Stimulated activated CD4-positive, alpha-beta T cell treated with anti-CD3 and anti-CD28 coated beads, Interleukin-12 subunit alpha, Interleukin-12 subunit beta, amount 100 ng/mL, for 4 hours (primary cell): ENCODE data around the gene RAB20.
"Not testable (repeated sequence)": the region's sequence is repeated elsewhere in the genome, so short reads cannot be mapped to it uniquely, and the experiment has no call there.

Source experiments
- DNase-seq: peaks from one replicate; pipeline ENCODE4 v3.0.0-alpha.2; 2020

Gene RAB20

DNA sequence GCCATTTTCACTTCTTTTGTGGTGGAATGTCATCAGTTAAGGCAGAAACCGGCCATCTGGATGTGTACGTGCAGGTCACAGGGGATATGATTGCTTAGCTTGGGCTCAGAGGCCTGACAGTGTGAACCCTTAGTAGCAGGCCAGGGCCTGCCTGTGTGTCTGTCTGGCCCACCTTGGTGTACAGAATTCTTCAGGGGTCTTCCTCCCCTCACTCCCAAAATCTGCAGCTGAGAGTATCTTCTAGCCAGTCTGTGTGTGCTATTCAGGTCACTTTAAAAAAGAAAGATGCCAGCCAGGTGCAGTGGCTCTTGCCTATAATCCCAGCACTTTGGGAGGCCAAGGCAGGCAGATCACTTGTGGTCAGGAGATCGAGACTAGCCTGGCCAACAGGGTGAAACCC is 74.6 kb downstream of the RAB20 start:
- not testable (repeated sequence) for DNase-seq

DNA sequence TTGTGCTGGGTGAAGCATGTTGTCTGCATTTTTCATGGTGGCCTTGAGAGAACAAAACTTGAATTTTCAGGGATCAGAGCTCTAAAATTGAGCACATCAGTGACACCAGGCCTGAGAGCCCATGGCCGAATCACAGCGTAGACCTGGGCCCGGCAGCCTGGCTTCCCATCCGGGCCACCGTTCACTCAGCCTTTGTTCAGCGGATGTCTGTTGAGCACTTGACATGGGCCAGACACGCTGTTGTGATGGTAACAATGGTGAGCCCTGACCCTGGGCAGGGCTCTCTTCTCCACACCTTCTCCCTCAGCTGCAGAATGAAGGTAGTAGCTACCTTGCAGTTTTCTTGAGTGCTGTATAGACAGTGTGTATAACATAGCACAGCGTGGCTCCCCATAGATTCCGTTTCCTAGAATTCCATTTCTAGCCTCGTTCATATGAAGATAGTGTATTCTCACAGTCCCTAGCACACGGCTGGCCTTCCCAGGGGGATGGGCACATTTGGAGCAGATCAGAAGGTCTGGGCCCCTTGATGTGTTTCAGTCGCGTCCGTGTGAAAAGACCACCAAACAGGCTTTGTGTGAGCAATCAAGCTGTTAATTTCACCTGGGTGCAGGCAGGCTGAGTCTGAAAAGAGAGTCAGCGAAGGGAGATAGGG is 75.3 kb downstream of the RAB20 start:
- no peak for DNase-seq

DNA sequence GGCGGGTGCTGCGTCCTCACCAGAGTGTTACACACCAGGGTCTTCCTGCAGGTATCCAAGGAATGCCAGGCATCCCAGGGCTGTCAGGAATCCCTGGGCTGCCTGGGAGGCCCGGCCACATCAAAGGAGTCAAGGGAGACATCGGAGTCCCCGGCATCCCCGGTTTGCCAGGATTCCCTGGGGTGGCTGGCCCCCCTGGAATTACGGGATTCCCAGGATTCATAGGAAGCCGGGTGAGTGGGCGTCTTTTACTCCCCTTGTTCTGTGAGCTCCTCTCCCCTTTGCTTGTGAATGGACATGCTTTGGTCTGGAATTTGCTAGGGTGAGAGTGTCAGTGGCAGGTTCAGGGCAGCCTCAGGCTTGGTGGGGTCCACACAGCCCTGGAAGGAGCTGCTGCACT is 75.9 kb downstream of the RAB20 start:
- no peak for DNase-seq

DNA sequence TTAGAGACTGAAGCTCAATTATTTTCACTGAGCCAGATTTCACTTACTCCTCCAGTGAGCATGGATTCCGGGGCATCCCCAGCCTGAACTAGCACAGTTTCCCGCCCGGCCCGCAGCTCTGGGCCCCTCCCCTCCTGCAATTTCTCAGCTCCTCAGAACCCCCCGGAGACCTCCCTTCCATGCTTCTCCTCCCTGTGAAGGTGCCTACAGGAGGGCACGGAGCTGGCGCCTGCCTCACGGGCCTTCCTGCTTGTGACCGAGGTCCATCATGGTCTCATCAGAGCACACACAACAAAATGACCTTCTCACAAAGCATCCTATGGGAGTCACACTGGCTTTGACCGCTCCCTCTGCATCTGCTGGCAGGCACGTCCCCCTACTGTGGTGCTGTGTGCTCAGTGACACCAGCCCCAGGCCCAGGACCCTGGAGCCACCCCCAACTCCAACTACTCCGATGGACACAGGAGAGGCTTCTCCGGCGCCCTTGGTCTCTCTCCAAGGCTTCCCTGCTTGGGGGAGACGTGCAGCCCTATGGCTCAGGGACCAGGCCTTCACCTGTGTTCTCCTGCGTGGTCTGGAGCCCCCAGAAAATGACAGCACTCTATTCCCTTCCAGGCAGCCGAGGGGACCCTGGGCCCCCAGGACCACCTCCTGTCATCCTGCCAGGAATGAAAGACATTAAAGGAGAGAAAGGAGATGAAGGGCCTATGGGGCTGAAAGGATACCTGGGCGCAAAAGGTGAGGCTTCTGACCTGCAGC is 77.1 kb downstream of the RAB20 start:
- DNase-seq: no peak

DNA sequence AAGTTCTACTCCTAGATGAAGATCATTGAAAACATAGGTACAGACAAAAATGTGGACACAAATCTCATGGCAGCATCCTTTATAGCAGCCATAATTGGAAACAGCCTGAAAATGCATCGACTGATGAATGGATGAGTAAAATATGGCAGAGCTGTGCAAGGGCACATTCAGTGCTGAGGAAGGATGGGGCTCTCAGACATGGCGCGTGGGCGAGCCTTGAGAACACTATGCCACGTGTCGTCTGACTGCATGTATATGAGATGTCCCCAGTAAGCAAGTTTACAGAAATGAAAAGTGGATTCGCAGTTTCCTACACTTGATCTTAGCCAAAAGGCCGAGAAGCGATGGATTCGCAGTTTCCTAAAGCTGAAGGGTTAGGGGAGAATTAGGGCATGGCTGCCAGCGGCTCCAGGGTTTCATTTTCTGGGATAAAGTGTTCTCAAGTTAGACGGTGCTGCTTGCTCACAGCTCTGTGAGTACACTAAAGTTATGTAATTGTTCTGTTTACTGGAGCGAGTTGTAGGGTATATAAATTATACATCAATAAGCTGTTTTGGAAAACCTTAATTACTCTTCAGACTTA is 78.0 kb downstream of the RAB20 start:
- no peak for DNase-seq

DNA sequence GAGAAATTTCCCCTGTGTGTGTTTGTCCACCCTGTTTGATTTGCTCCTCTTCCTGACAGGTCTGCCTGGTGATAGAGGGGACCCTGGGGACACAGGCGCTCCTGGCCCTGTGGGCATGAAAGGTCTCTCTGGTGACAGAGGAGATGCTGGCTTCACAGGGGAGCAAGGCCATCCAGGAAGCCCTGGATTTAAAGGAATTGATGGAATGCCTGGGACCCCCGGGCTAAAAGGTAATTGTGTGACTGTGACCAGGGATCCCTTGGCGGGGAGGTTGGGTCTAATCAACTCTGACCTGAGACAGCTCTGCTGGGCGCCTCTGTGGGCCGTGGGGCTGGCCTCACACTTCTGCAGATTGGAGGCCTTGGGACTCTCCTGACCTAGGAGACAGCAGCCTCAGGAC is 81.4 kb downstream of the RAB20 start:
- DNase-seq: no peak

DNA sequence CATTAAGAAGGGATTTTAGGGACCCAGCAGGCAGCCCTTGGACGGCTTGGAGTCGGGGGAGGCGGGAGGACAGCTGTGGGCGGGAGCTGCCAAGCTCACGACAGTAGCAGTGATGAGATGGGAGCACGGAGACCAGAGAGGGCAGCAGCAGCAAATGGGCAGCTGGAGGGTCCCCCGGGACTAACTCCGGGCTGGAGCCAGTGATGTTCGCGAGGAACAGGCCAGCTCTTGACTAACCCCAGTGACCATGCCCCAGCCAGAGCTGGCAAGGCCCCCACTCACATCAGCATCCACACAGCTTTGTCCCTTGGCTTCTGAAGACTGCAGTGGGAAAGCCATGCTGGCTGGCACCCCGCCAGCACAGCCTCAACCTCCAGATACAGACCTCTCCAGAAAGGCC is 81.9 kb downstream of the RAB20 start:
- DNase-seq: no peak

DNA sequence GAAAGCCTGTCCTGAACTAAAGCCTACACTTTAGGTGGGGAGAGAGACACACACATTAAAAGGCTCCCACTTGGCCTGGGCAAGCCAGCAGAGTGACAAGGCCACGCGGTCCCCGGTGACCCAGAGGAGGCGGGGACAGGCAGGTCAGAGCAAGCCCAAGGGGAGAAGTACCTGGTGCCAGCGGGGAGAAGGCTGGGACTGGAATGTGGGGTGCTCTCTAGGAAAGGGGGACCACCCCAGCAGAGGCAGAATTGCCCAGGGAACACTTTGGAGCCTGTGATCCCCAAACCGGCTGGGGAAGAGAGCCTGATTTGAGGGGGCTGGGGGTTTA is 82.3 kb downstream of the RAB20 start:
- DNase-seq: no peak

DNA sequence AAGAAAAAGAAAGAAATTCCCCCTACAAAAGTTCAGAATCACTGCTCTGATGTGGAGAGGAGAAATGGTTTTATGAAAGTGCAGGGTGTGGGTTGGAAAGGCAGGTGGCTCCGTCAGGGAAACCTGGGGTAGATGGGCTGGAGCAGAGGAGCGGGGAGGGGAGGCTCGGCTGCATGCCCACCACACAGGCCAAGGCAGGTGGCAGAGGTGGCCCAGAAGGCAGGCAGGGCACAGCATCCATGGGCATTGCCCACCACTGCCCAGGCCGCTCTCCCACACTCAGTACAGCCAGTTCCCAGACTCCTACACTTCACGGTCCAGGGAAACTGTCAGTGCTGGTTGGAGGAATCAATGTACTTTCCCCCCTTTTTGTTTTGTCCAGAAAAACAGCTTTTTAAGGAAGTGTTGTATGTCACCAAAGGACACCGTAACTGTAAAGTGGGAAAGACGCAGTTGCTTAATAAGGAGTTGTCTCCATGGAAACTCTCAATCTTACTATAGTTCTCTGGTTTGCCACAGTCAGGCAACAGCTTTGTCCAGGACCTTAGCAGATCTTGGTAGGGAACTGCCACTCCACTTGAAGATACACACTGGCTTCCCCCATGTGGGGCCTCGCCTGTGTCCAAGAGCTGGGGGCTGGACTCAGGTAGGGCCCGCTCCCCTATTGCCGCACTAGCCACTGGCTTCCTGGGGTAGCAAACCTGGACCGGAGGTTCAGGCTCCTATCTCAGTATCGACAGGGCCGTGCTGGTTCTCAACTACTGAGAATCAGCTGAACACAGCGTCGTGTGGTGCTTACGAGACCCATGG is 82.9 kb downstream of the RAB20 start:
- no peak for DNase-seq

DNA sequence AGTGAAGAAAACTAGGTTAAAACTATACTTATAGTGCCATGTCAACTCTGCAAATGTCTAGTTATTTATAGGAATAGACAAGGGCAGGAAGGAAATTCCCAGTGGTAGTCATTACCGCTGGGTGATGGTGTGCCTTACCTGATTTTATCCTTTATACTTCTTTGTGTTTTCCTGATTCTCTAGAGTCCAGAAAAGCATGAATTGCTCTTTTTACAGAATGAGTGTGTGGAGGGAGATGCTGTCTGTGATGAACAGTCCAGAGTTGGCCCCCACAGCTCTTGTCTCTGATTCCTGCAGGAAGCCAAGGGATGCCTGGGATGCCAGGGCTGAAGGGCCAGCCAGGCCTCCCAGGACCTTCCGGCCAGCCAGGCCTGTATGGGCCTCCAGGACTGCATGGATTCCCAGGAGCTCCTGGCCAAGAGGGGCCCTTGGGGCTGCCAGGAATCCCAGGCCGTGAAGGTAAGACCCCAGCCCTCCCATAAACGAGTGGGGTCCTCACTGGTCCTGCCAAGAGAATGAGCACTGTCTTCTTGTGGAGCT is 83.7 kb downstream of the RAB20 start:
- no peak for DNase-seq

DNA sequence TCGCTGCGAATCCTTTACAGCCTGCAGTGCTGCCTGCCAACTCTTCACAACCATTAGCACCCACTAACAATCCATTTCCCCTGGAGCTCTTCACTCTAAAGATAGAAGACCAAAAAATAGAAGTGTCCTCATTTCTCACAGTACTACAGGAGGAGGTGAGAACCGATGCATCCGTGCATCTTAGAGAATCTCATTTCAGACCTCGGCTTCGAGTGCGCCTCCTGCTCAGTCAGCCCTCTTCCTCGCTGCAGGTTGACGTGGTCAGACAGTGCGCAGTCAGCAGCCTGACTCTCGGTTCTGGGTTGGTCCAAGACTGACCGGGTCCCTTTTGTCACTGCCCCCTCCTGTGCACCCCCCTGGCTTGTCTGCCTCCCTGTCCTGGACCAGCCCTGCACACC is 85.3 kb downstream of the RAB20 start:
- DNase-seq: no peak

DNA sequence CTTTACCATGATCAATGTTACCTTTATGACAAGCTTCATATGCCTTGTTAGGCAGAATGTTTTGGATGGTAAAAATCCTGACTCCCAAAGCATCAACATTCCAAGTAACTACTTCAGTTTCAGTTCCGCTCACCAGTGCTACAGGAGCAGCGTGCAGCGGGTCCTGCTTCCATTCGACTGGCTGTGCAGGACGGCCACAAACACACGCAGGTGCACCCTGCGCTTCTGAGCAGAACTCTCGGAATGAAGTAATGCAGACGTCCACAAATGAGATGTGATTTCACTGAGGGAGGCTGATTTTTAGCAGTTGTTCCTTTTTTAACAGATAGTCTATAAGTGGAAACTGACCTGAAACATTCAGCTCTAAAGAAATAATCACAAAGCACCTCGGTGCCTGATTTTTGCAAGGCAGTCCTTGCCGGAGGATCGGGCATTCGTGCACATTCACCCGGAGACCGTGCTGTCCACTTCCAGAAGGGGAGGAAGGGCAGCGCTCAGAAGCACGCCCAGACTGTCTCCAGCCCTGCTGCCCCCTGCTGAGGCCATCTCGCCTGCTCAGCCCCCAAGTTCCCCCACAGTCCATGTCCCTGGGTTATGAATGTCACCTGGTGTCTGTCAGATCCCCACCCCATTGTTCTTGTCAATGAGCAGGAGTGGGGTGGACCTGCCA is 85.8 kb downstream of the RAB20 start:
- DNase-seq: no peak

DNA sequence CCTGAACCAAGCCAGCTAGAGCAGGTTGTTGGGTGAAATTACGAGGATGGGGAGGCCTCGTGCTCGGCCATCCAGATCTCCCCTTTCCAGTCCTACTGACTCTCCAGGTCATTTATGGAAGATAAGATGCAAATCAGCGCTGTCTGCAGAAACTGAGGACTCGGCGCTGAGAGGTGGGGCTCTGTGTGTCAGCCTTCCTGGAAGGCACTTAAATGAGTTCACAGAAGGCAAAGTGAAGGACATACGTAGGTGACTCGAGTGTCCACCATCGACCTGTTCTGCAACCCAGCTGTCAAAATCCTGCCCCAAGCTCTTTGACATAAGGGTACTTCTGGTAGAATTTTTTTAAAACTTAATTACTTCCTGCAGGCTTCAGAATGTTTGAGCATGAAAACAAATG is 86.4 kb downstream of the RAB20 start:
- DNase-seq: no peak

DNA sequence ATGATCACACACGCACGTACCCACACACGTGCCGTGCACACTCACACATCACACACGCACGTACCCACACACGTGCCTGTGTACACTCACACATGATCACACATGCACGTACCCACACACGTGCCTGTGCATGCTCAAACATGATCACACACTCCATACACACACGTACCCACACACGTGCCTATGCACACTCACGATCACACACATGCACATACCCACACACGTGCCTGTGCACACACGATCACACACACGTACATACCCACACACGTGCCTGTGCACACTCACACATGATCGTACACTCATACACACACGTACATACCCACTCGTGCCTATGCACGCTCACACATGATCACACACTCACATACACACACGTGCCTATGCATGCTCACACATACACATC is 86.8 kb downstream of the RAB20 start:
- DNase-seq: no peak
